HCT116 (cell line): ENCODE data around the gene CCM2. TPM values are rescaled to one million over a fixed set of nuclear protein-coding genes. Genes with fewer than 3 reads are reported as not detected.

Source experiments
- ATAC-seq: fragments of 200-7000 bp; cut with Tn5 transposase; 2 replicates; pipeline ENCODE4 v1.9.1; 2020; ENCODE audit warnings: mild to moderate bottlenecking, moderate library complexity
- BruUV-seq: library from RNA; stranded (reverse); fragments of 400-500 nt; replicated peaks from 2 replicates; lab custom pipeline; 2021; lab: Mats Ljungman, UMichigan
- CTCF ChIA-PET: fragments of 300-600 bp; sonication (Branson Sonifier 250); formaldehyde crosslinking; loops from one replicate; lab custom pipeline; 2021; ENCODE audit warnings: antibody characterized with exemption; lab: Charles Lee
- POLR2A ChIA-PET: fragments of 300-600, 350-600 bp; sonication (Branson Sonifier 250); formaldehyde crosslinking; loops from one replicate; lab custom pipeline; 2021; ENCODE audit warnings: antibody characterized with exemption; lab: Charles Lee
- RAD21 ChIA-PET, 2 experiments: fragments of 300-600 bp; sonication (Branson Sonifier 250); formaldehyde crosslinking; loops; one replicate each; lab custom pipeline; 2023; ENCODE audit warnings: low total read pairs in 2 of 2; ENCODE audit not compliant: uncharacterized antibody in 2 of 2, unreplicated experiment in 2 of 2, low non-redundant PET in 1 of 2; lab: Charles Lee
- DNase-seq: peaks from one replicate; pipeline ENCODE4 v3.0.0-alpha.2; 2010; ENCODE audit warnings: low read depth, low spot score
- H2AFZ ChIP-seq: fragments of 200-600 bp; shearing (Covaris generic), sonication (generic); 2 replicates; pipeline ENCODE4 v1.6.1; 2017; ENCODE audit warnings: low read depth, mixed run types, mixed read lengths, antibody characterized with exemption, low read length; ENCODE audit not compliant: poor library complexity, severe bottlenecking
- H3K27ac ChIP-seq: 2 replicates; pipeline ENCODE4 v1.5.1; 2012; ENCODE audit warnings: low read depth, low read length
- H3K27me3 ChIP-seq: fragments of 200-600 bp; sonication (generic); 2 replicates; pipeline ENCODE4 v1.6.1; 2016; ENCODE audit warnings: mixed run types, low read length, mixed read lengths; ENCODE audit not compliant: insufficient read depth
- H3K36me3 ChIP-seq, 2 experiments: fragments of 200-500 bp in 1 of 2; fragments of 200-600 bp in 1 of 2; sonication (Bioruptor generic) in 1 of 2; sonication (generic) in 1 of 2; 2 replicates each; pipeline versions ENCODE4 v1.5.1 to v1.6.1; 2014 to 2016; ENCODE audit warnings: low read length in 2 of 2, inconsistent platforms in 1 of 2, mixed read lengths in 1 of 2, mixed run types in 1 of 2; ENCODE audit not compliant: insufficient read depth in 2 of 2, control insufficient read depth in 1 of 2
- H3K4me1 ChIP-seq, 2 experiments: fragments of 200-600 bp in 1 of 2; sonication (generic) in 1 of 2; 2 replicates each; pipeline versions ENCODE4 v1.5.1 to v1.6.1; 2012 to 2017; ENCODE audit warnings: low read length in 2 of 2, inconsistent platforms in 1 of 2, mild to moderate bottlenecking in 1 of 2, mixed read lengths in 1 of 2, mixed run types in 1 of 2, moderate library complexity in 1 of 2; ENCODE audit not compliant: insufficient read depth in 2 of 2, control insufficient read depth in 1 of 2
- H3K4me2 ChIP-seq: fragments of 200-600 bp; sonication (generic); 2 replicates; pipeline ENCODE4 v1.6.1; 2017; ENCODE audit warnings: mixed run types, low read length, mixed read lengths
- H3K4me3 ChIP-seq, 2 experiments: fragments of 200-600 bp in 1 of 2; sonication (generic) in 1 of 2; replicated peaks in 1 of 2; 2 replicates each; pipeline ENCODE4 v1.5.1; 2011 to 2016; ENCODE audit warnings: low read length in 2 of 2, control low read depth in 1 of 2, low read depth in 1 of 2, mild to moderate bottlenecking in 1 of 2, mixed read lengths in 1 of 2, mixed run types in 1 of 2
- H3K79me2 ChIP-seq: fragments of 200-600 bp; sonication (generic); 2 replicates; pipeline ENCODE4 v1.6.1; 2017; ENCODE audit warnings: mild to moderate bottlenecking, mixed run types, low read length, moderate library complexity, mixed read lengths; ENCODE audit not compliant: insufficient read depth
- H3K9ac ChIP-seq: fragments of 200-600 bp; sonication (generic); 2 replicates; pipeline ENCODE4 v1.6.1; 2016; ENCODE audit warnings: low read length, mixed read lengths
- H3K9me2 ChIP-seq: fragments of 200-600 bp; sonication (generic), shearing (Covaris generic); 2 replicates; pipeline ENCODE4 v1.6.1; 2017; ENCODE audit warnings: mixed run types, mild to moderate bottlenecking, moderate library complexity; ENCODE audit not compliant: insufficient read depth
- H3K9me3 ChIP-seq, 2 experiments: fragments of 200-500 bp in 1 of 2; fragments of 200-600 bp in 1 of 2; sonication (Bioruptor generic) in 1 of 2; sonication (generic) in 1 of 2; 2 replicates each; pipeline ENCODE4 v1.6.1; 2014 to 2017; ENCODE audit warnings: low read length in 2 of 2, mixed read lengths in 2 of 2, inconsistent platforms in 1 of 2, low read depth in 1 of 2, mild to moderate bottlenecking in 1 of 2, mixed run types in 1 of 2, moderate library complexity in 1 of 2; ENCODE audit not compliant: control insufficient read depth in 1 of 2, insufficient read depth in 1 of 2
- H4K20me1 ChIP-seq: fragments of 200-600 bp; sonication (generic), shearing (Covaris generic); 2 replicates; pipeline ENCODE4 v1.6.1; 2017; ENCODE audit warnings: mixed run types, mild to moderate bottlenecking, moderate library complexity; ENCODE audit not compliant: insufficient read depth
- ATF3 ChIP-seq: IDR thresholded peaks from 2 replicates; pipeline ENCODE4 v1.6.1; 2012
- CEBPB ChIP-seq: IDR thresholded peaks from 2 replicates; pipeline ENCODE4 v1.6.1; 2012; ENCODE audit warnings: low read depth
- ELF1 ChIP-seq: IDR thresholded peaks from 2 replicates; pipeline ENCODE4 v1.6.1; 2012; ENCODE audit warnings: low read depth, borderline replicate concordance
- EZH2phosphoT487 ChIP-seq: fragments of 200-600 bp; IDR thresholded peaks from 2 replicates; pipeline ENCODE4 v1.6.1; 2018; ENCODE audit warnings: antibody characterized with exemption, borderline replicate concordance
- FOSL1 ChIP-seq: IDR thresholded peaks from 2 replicates; pipeline ENCODE4 v1.6.1; 2012; ENCODE audit warnings: low read depth
- JUND ChIP-seq: IDR thresholded peaks from 2 replicates; pipeline ENCODE4 v1.6.1; 2012
- POLR2A ChIP-seq: IDR thresholded peaks from 2 replicates; pipeline ENCODE4 v1.7.0; 2011; ENCODE audit warnings: borderline replicate concordance; ENCODE audit not compliant: insufficient read depth, insufficient read length; ENCODE audit errors: extremely low read depth
- RAD21 ChIP-seq: IDR thresholded peaks from 2 replicates; pipeline ENCODE4 v1.6.1; 2012; ENCODE audit warnings: low read depth, mild to moderate bottlenecking
- SIN3A ChIP-seq: IDR thresholded peaks from 2 replicates; pipeline ENCODE4 v1.6.1; 2012; ENCODE audit warnings: low read depth
- TCF7L2 ChIP-seq: IDR thresholded peaks from 2 replicates; pipeline ENCODE4 v1.7.0; 2011; ENCODE audit warnings: borderline replicate concordance, inconsistent platforms; ENCODE audit not compliant: insufficient read depth, insufficient read length; ENCODE audit errors: extremely low read depth
- YY1 ChIP-seq: IDR thresholded peaks from 2 replicates; pipeline ENCODE4 v1.6.1; 2011; ENCODE audit warnings: low read length, low read depth, moderate library complexity, mild to moderate bottlenecking; ENCODE audit not compliant: insufficient replicate concordance; ENCODE audit errors: extremely low read depth
- intact Hi-C: fragments of 100-400 bp; cut with micrococcal nuclease; formaldehyde crosslinking; loops from 2 replicates; pipeline ENCODE4 v1.10.0; 2022
- total RNA-seq: library from RNA; stranded (reverse); gene quantifications from one replicate; pipeline ENCODE4 v1.2.1, GENCODE V29; 2021; ENCODE audit not compliant: unreplicated experiment

Gene CCM2
- total RNA-seq, 1 experiment from 2014 or later, result 34.4 TPM

DNA sequence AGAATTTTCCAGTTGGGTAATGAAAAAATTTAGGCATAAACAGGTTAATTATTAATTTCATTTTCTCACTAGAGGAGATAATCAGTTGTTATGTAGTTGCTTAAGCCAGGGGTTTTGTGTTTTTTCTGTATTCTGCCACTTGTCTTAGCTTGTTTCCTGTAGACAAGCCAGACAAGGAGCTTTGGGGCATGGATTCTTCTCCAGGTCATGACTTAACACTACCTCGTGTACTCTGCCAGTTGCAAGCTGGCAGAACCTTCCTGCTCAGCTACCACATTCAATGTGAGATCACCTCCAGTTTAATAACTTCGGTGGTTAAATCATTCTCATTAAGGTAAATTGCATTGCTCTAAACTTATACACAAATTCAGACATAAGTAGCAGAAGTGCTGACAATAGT is 1.8 kb downstream of the CCM2 start:
- Histone ChIP-seq H3K36me3 (no peaks in the 10 kb centered on the region), H3K27ac (no peak overlapping the region), H3K79me2 (peaks cover 33% of the 10 kb centered on the region), H3K9me3 (no peaks in the 10 kb centered on the region), H3K4me3 (no peak overlapping the region), H3K4me2 (peak overlapping the region; percentile 80), H4K20me1 (no peaks in the 10 kb centered on the region), H3K4me1 (peaks cover 0 to 19% of the 10 kb centered on the region in 2 experiments; a peak in 2 of 4 replicates), H3K27me3 (no peaks in the 10 kb centered on the region), H3K9ac (no peak overlapping the region), H2AFZ (no peak overlapping the region), H3K9me2 (no peaks in the 10 kb centered on the region)
- intact Hi-C loops, result loop anchor here (2.0 kb wide), 1 partner anchor 109 kb away; the partner anchor contains the start of gene TBRG4
- ATAC-seq (no peak), DNase-seq (no peak)
- CTCF ChIA-PET, result no interaction called here
- POLR2A ChIA-PET, result no interaction called here
- RAD21 ChIA-PET, result no interaction called here
- TF ChIP-seq JUND, result no peak
- no peak for TF ChIP-seq FOSL1
- TF ChIP-seq POLR2A, result no peak
- TF ChIP-seq YY1, result no peak
- no peak for TF ChIP-seq ATF3
- TF ChIP-seq TCF7L2, result no peak
- TF ChIP-seq RAD21, result no peak
- TF ChIP-seq SIN3A, result no peak
- no TSS peak for BruUV-seq

- BruUV-seq, result no TSS peak
- ATAC-seq, result no peak
- Histone ChIP-seq H3K27me3 (no peaks in the 10 kb centered on the region), H2AFZ (no peak overlapping the region), H3K36me3 (no peaks in the 10 kb centered on the region), H3K9ac (no peak overlapping the region), H3K9me3 (no peaks in the 10 kb centered on the region), H4K20me1 (no peaks in the 10 kb centered on the region), H3K79me2 (peaks cover 33% of the 10 kb centered on the region), H3K27ac (no peak overlapping the region), H3K4me2 (no peak overlapping the region), H3K4me1 (peaks cover 0 to 12% of the 10 kb centered on the region in 2 experiments; a peak in 2 of 4 replicates), H3K9me2 (no peaks in the 10 kb centered on the region), H3K4me3 (no peak overlapping the region)
- POLR2A ChIA-PET, result no interaction called here
- TF ChIP-seq CEBPB (no peak), ELF1 (no peak), EZH2phosphoT487 (no peak)
- RAD21 ChIA-PET, result no interaction called here
- no peak for DNase-seq
- CTCF ChIA-PET, result no interaction called here
- intact Hi-C loops, result no loop called here
Observed at GRCh38 chr7:45003789-45004188, 3.8 kb downstream of the CCM2 start.
